ENCODE results near the gene PPP2R2B. TPM values are rescaled to one million over a fixed set of nuclear protein-coding genes. Genes with fewer than 3 reads are reported as not detected.

PPP2R2B gene
- 1 to 10 TPM; 1.0 to 1.1 TPM for total RNA-seq

GRCh38 chr5:146878476-146879172, at the start of gene PPP2R2B:
Gene PPP2R2B (minus strand): TSS chr5:146878757.
- Mint-ChIP-seq H3K9me3 (no peaks in the 10 kb centered on the region), H3K4me1 (ENCODE audit: low read depth) (peaks cover 15% of the 10 kb centered on the region), H3K4me3 (peak within 1 kb of the TSS; percentile 78), H3K27me3 (peaks cover 25% of the 10 kb centered on the region), H3K36me3 (no peaks in the 10 kb centered on the region), H3K27ac (no peak within 1 kb of the TSS)
- intact Hi-C loops (cut with micrococcal nuclease), result loop anchor here (5.0 kb wide), 1 partner anchor 126 kb away; no protein-coding TSS in a partner anchor
- CTCF ChIA-PET, result interaction anchor here (0.8 kb wide), 1 partner anchor 213 kb away, joined by 3 read pairs; no protein-coding TSS in a partner anchor
- peak; percentile 56 for DNase-seq
- POLR2A ChIA-PET, result no interaction called here

- CTCF ChIA-PET, result no interaction called here
- POLR2A ChIA-PET, result no interaction called here
- intact Hi-C loops (cut with micrococcal nuclease), result no loop called here
Measured at GRCh38 chr5:146924132-146924531, 45.6 kb upstream of the PPP2R2B start.

GRCh38 chr5:146921225-146921624, 42.7 kb upstream of the PPP2R2B start:
- no peak for DNase-seq
- H3K9me3 Mint-ChIP-seq, result no peaks in the 10 kb centered on the region
- no peaks in the 10 kb centered on the region for H3K36me3 Mint-ChIP-seq
- no peak overlapping the region for H3K27ac Mint-ChIP-seq
- H3K27me3 Mint-ChIP-seq, result no peaks in the 10 kb centered on the region
- CTCF ChIA-PET, result no interaction called here
- intact Hi-C loops (cut with micrococcal nuclease), result no loop called here
- POLR2A ChIA-PET, result no interaction called here
- no peak overlapping the region for H3K4me3 Mint-ChIP-seq
- H3K4me1 Mint-ChIP-seq (ENCODE audit: low read depth), result no peaks in the 10 kb centered on the region

More at GRCh38 chr5:146924132-146924531, 45.6 kb upstream of the PPP2R2B start:
- Mint-ChIP-seq H3K27ac (no peak overlapping the region), H3K4me1 (ENCODE audit: low read depth) (no peaks in the 10 kb centered on the region), H3K36me3 (no peaks in the 10 kb centered on the region), H3K4me3 (no peak overlapping the region), H3K27me3 (no peaks in the 10 kb centered on the region), H3K9me3 (no peaks in the 10 kb centered on the region)
- DNase-seq, result no peak

- Mint-ChIP-seq H3K36me3 (no peaks in the 10 kb centered on the region), H3K27me3 (no peaks in the 10 kb centered on the region), H3K4me3 (no peak overlapping the region), H3K27ac (no peak overlapping the region), H3K9me3 (no peaks in the 10 kb centered on the region), H3K4me1 (ENCODE audit: low read depth) (peaks cover 3% of the 10 kb centered on the region)
- DNase-seq, result no peak
- intact Hi-C loops (cut with micrococcal nuclease), result no loop called here
- ChIA-PET POLR2A (no interaction called here), CTCF (no interaction called here)
Measured at GRCh38 chr5:146920351-146920881, 41.9 kb upstream of the PPP2R2B start.

- ChIA-PET CTCF (interaction anchor here (1.6 kb wide), 1 partner anchor 258 kb away, joined by 6 read pairs; no protein-coding TSS in a partner anchor), POLR2A (no interaction called here)
- Mint-ChIP-seq H3K36me3 (no peaks in the 10 kb centered on the region), H3K27ac (no peak overlapping the region), H3K4me3 (no peak overlapping the region), H3K4me1 (ENCODE audit: low read depth) (peaks cover 3% of the 10 kb centered on the region), H3K9me3 (no peaks in the 10 kb centered on the region), H3K27me3 (no peaks in the 10 kb centered on the region)
- no peak for DNase-seq
- intact Hi-C loops (cut with micrococcal nuclease), result no loop called here
Measured at GRCh38 chr5:146919304-146919703, 40.7 kb upstream of the PPP2R2B start.

GRCh38 chr5:146917931-146918330, 39.4 kb upstream of the PPP2R2B start:
- POLR2A ChIA-PET, result no interaction called here
- CTCF ChIA-PET, result no interaction called here
- Mint-ChIP-seq H3K27ac (no peak overlapping the region), H3K9me3 (no peaks in the 10 kb centered on the region), H3K4me3 (no peak overlapping the region), H3K4me1 (ENCODE audit: low read depth) (peaks cover 3% of the 10 kb centered on the region), H3K27me3 (no peaks in the 10 kb centered on the region), H3K36me3 (no peaks in the 10 kb centered on the region)
- DNase-seq, result no peak
- intact Hi-C loops (cut with micrococcal nuclease), result no loop called here

GRCh38 chr5:146912874-146913273, 34.3 kb upstream of the PPP2R2B start:
- Mint-ChIP-seq H3K27me3 (no peaks in the 10 kb centered on the region), H3K27ac (no peak overlapping the region), H3K4me3 (no peak overlapping the region), H3K36me3 (no peaks in the 10 kb centered on the region), H3K4me1 (ENCODE audit: low read depth) (peaks cover 5% of the 10 kb centered on the region), H3K9me3 (no peaks in the 10 kb centered on the region)
- CTCF ChIA-PET, result no interaction called here
- intact Hi-C loops (cut with micrococcal nuclease), result no loop called here
- POLR2A ChIA-PET, result no interaction called here
- DNase-seq, result no peak

- Mint-ChIP-seq H3K27ac (no peak overlapping the region), H3K9me3 (no peaks in the 10 kb centered on the region), H3K4me1 (ENCODE audit: low read depth) (peaks cover 2% of the 10 kb centered on the region), H3K27me3 (no peaks in the 10 kb centered on the region), H3K4me3 (no peak overlapping the region), H3K36me3 (no peaks in the 10 kb centered on the region)
- CTCF ChIA-PET, result no interaction called here
- intact Hi-C loops (cut with micrococcal nuclease), result no loop called here
- DNase-seq, result no peak
- POLR2A ChIA-PET, result no interaction called here
Measured at GRCh38 chr5:146910239-146910638, 31.7 kb upstream of the PPP2R2B start.

GRCh38 chr5:146909255-146910068, 30.9 kb upstream of the PPP2R2B start:
- ChIA-PET POLR2A (no interaction called here), CTCF (no interaction called here)
- no peak overlapping the region for H3K4me3 Mint-ChIP-seq
- no peaks in the 10 kb centered on the region for H3K36me3 Mint-ChIP-seq
- no peaks in the 10 kb centered on the region for H3K9me3 Mint-ChIP-seq
- no peak for DNase-seq
- intact Hi-C loops (cut with micrococcal nuclease), result no loop called here
- H3K4me1 Mint-ChIP-seq (ENCODE audit: low read depth), result peaks cover 2% of the 10 kb centered on the region
- no peak overlapping the region for H3K27ac Mint-ChIP-seq
- H3K27me3 Mint-ChIP-seq, result no peaks in the 10 kb centered on the region

GRCh38 chr5:146906803-146907202, 28.2 kb upstream of the PPP2R2B start:
- no peaks in the 10 kb centered on the region for H3K36me3 Mint-ChIP-seq
- no peak for DNase-seq
- H3K4me1 Mint-ChIP-seq (ENCODE audit: low read depth), result no peaks in the 10 kb centered on the region
- no peaks in the 10 kb centered on the region for H3K9me3 Mint-ChIP-seq
- no peak overlapping the region for H3K27ac Mint-ChIP-seq
- CTCF ChIA-PET, result no interaction called here
- intact Hi-C loops (cut with micrococcal nuclease), result no loop called here
- H3K27me3 Mint-ChIP-seq, result no peaks in the 10 kb centered on the region
- POLR2A ChIA-PET, result no interaction called here
- no peak overlapping the region for H3K4me3 Mint-ChIP-seq

- no peak for DNase-seq
- no peaks in the 10 kb centered on the region for H3K36me3 Mint-ChIP-seq
- CTCF ChIA-PET, result no interaction called here
- H3K4me1 Mint-ChIP-seq (ENCODE audit: low read depth), result no peaks in the 10 kb centered on the region
- no peaks in the 10 kb centered on the region for H3K27me3 Mint-ChIP-seq
- POLR2A ChIA-PET, result no interaction called here
- no peak overlapping the region for H3K27ac Mint-ChIP-seq
- intact Hi-C loops (cut with micrococcal nuclease), result no loop called here
- H3K4me3 Mint-ChIP-seq, result no peak overlapping the region
- no peaks in the 10 kb centered on the region for H3K9me3 Mint-ChIP-seq
Measured at GRCh38 chr5:146904890-146905289, 26.3 kb upstream of the PPP2R2B start.

GRCh38 chr5:146903789-146904188, 25.2 kb upstream of the PPP2R2B start:
- H3K27me3 Mint-ChIP-seq, result no peaks in the 10 kb centered on the region
- intact Hi-C loops (cut with micrococcal nuclease), result no loop called here
- ChIA-PET POLR2A (no interaction called here), CTCF (no interaction called here)
- H3K9me3 Mint-ChIP-seq, result no peaks in the 10 kb centered on the region
- no peak for DNase-seq
- H3K27ac Mint-ChIP-seq, result no peak overlapping the region
- H3K4me3 Mint-ChIP-seq, result no peak overlapping the region
- no peaks in the 10 kb centered on the region for H3K4me1 Mint-ChIP-seq (ENCODE audit: low read depth)
- H3K36me3 Mint-ChIP-seq, result no peaks in the 10 kb centered on the region

- intact Hi-C loops (cut with micrococcal nuclease), result no loop called here
- CTCF ChIA-PET, result no interaction called here
Measured at GRCh38 chr5:146902471-146902870, 23.9 kb upstream of the PPP2R2B start.

More at GRCh38 chr5:146902471-146902870, 23.9 kb upstream of the PPP2R2B start:
- H3K36me3 Mint-ChIP-seq, result no peaks in the 10 kb centered on the region
- H3K4me3 Mint-ChIP-seq, result no peak overlapping the region
- POLR2A ChIA-PET, result no interaction called here
- H3K9me3 Mint-ChIP-seq, result no peaks in the 10 kb centered on the region
- H3K27me3 Mint-ChIP-seq, result no peaks in the 10 kb centered on the region
- no peak overlapping the region for H3K27ac Mint-ChIP-seq
- no peak for DNase-seq
- H3K4me1 Mint-ChIP-seq (ENCODE audit: low read depth), result no peaks in the 10 kb centered on the region
